A673 (cell line): ENCODE results near the gene SLC25A34.

Experiments
- CTCF ChIP-seq: fragments of 300-800, 200-600 bp; sonication (generic); conservative IDR thresholded peaks from 2 replicates; pipeline ENCODE4 v1.5.1; 2017; ENCODE audit warnings: low read depth, mild to moderate bottlenecking, antibody characterized with exemption, low read length, moderate library complexity, mixed read lengths
- EZH2 ChIP-seq: fragments of 200-600 bp; sonication (generic); IDR thresholded peaks from 2 replicates; pipeline ENCODE4 v1.6.1; 2017; ENCODE audit warnings: borderline replicate concordance, low read depth, mild to moderate bottlenecking, mixed read lengths, antibody characterized with exemption, low read length; ENCODE audit not compliant: poor library complexity, severe bottlenecking

DNA sequence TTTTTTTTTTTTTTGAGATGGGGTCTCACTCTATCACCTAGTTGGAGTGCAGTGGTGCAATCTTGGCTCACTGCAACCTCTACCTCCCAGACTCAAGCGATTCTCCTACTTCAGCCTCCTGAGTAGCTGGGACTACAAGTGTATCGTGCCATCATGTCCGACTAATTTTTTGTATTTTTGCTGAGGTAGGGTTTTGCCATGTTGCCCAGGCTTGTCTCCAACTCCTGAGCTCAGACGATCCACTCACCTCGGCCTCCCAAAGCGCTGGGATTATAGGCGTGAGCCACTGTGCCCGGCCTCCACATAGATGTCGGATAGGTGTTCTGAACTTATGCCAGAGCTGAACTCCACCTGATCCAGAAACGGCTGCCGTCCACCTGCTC, 30.9 kb upstream of the SLC25A34 start:
- TF ChIP-seq CTCF = no peak
- TF ChIP-seq EZH2 = no peak
